Measurements from ENCODE around the gene RGMA.

RGMA gene

GRCh38 chr15:93017526-93017925 is 71.5 kb downstream of the RGMA start:
- no peak for DNase-seq (ENCODE audit: low read depth)

GRCh38 chr15:93012786-93013185 is 76.2 kb downstream of the RGMA start:
- DNase-seq (ENCODE audit: low read depth), result no peak

GRCh38 chr15:93007994-93008393 is 81.0 kb downstream of the RGMA start:
- no peak for DNase-seq (ENCODE audit: low read depth)

GRCh38 chr15:93005133-93005532 is 83.9 kb downstream of the RGMA start:
- DNase-seq (ENCODE audit: low read depth), result no peak

- no peak for DNase-seq (ENCODE audit: low read depth)
These were observed 87.1 kb downstream of the RGMA start for GRCh38 chr15:93001881-93002280.

GRCh38 chr15:93001156-93001555 is 87.9 kb downstream of the RGMA start:
- DNase-seq (ENCODE audit: low read depth), result no peak

- no peak for DNase-seq (ENCODE audit: low read depth)
These were observed 91.2 kb downstream of the RGMA start for GRCh38 chr15:92997821-92998220.

GRCh38 chr15:92992720-92993119 is 96.3 kb downstream of the RGMA start:
- DNase-seq (ENCODE audit: low read depth), result no peak

GRCh38 chr15:92990031-92990430 is 99.0 kb downstream of the RGMA start:
- no peak for DNase-seq (ENCODE audit: low read depth)

- DNase-seq (ENCODE audit: low read depth), result no peak
These were observed 99.5 kb downstream of the RGMA start for GRCh38 chr15:92989470-92989869.
